ENCODE measurements around the gene AFF3. TPM values are rescaled to one million over a fixed set of nuclear protein-coding genes. Genes with fewer than 3 reads are reported as not detected.

AFF3 gene
- total RNA-seq, 1 donor from 2014 or later = 8.0 TPM

- Histone ChIP-seq H3K4me1 (peaks cover 27% of the 10 kb centered on the region), H3K27me3 (ENCODE audit: low read depth) (no peaks in the 10 kb centered on the region), H3K4me3 (no peak overlapping the region), H3K27ac (replicated peaks) (no peak overlapping the region), H3K9me3 (replicated peaks) (peaks cover under 1% of the 10 kb centered on the region), H3K36me3 (no peaks in the 10 kb centered on the region)
- TF ChIP-seq CTCF (IDR thresholded peaks at IDR 0.05; ENCODE audit: borderline replicate concordance) = no peak
- intact Hi-C loops (cut with micrococcal nuclease) = no loop called here
- no peak for DNase-seq
Observed at GRCh38 chr2:99861376-99861760, 281.0 kb downstream of the AFF3 start.

- intact Hi-C loops (cut with micrococcal nuclease) = no loop called here
- H3K36me3 ChIP-seq = no peaks in the 10 kb centered on the region
- H3K27me3 ChIP-seq (ENCODE audit: low read depth) = no peaks in the 10 kb centered on the region
- TF ChIP-seq CTCF (IDR thresholded peaks at IDR 0.05; ENCODE audit: borderline replicate concordance) = no peak
- no peak overlapping the region for H3K27ac ChIP-seq (replicated peaks)
- peaks cover 27% of the 10 kb centered on the region for H3K4me1 ChIP-seq
- H3K4me3 ChIP-seq = no peak overlapping the region
- no peak for DNase-seq
- H3K9me3 ChIP-seq (replicated peaks) = peaks cover 6% of the 10 kb centered on the region
Observed at GRCh38 chr2:99860720-99861375, 281.5 kb downstream of the AFF3 start.

GRCh38 chr2:99858951-99859596 lies 283.3 kb downstream of the AFF3 start:
- TF ChIP-seq CTCF (IDR thresholded peaks at IDR 0.05; ENCODE audit: borderline replicate concordance) = no peak
- H3K4me3 ChIP-seq = no peak overlapping the region
- peaks cover 6% of the 10 kb centered on the region for H3K9me3 ChIP-seq (replicated peaks)
- no peaks in the 10 kb centered on the region for H3K36me3 ChIP-seq
- intact Hi-C loops (cut with micrococcal nuclease) = no loop called here
- H3K27ac ChIP-seq (replicated peaks) = no peak overlapping the region
- H3K27me3 ChIP-seq (ENCODE audit: low read depth) = no peaks in the 10 kb centered on the region
- DNase-seq = no peak
- H3K4me1 ChIP-seq = peaks cover 17% of the 10 kb centered on the region

- intact Hi-C loops (cut with micrococcal nuclease) = no loop called here
- no peak overlapping the region for H3K27ac ChIP-seq (replicated peaks)
- TF ChIP-seq CTCF (IDR thresholded peaks at IDR 0.05; ENCODE audit: borderline replicate concordance) = no peak
- no peak overlapping the region for H3K4me3 ChIP-seq
- H3K36me3 ChIP-seq = no peaks in the 10 kb centered on the region
- H3K4me1 ChIP-seq = peaks cover 16% of the 10 kb centered on the region
- no peak for DNase-seq
- H3K27me3 ChIP-seq (ENCODE audit: low read depth) = no peaks in the 10 kb centered on the region
- peaks cover 6% of the 10 kb centered on the region for H3K9me3 ChIP-seq (replicated peaks)
Observed at GRCh38 chr2:99857867-99858444, 284.4 kb downstream of the AFF3 start.

- H3K9me3 ChIP-seq (replicated peaks) = peaks cover 6% of the 10 kb centered on the region
- intact Hi-C loops (cut with micrococcal nuclease) = no loop called here
- no peak for TF ChIP-seq CTCF (IDR thresholded peaks at IDR 0.05; ENCODE audit: borderline replicate concordance)
- no peak overlapping the region for H3K4me3 ChIP-seq
- DNase-seq = no peak
- H3K36me3 ChIP-seq = no peaks in the 10 kb centered on the region
- H3K4me1 ChIP-seq = peaks cover 13% of the 10 kb centered on the region
- no peak overlapping the region for H3K27ac ChIP-seq (replicated peaks)
- no peaks in the 10 kb centered on the region for H3K27me3 ChIP-seq (ENCODE audit: low read depth)
Observed at GRCh38 chr2:99857372-99857771, 285.0 kb downstream of the AFF3 start.

All from left ventricle myocardium inferior (tissue), 1 donor.